ENCODE measurements around the gene ATP9B. TPM values are rescaled to one million over a fixed set of nuclear protein-coding genes. Genes with fewer than 3 reads are reported as not detected.

Gene ATP9B
- total RNA-seq, 1 donor from 2014 or later: 33.2 TPM

- no peak overlapping the region for H2AFZ ChIP-seq (replicated peaks)
- H3K36me3 ChIP-seq: no peaks in the 10 kb centered on the region
- TF ChIP-seq CTCF (IDR thresholded peaks at IDR 0.05) (no peak), EZH2 (IDR thresholded peaks at IDR 0.05) (no peak), EZH2phosphoT487 (IDR thresholded peaks at IDR 0.05) (no peak)
- no peaks in the 10 kb centered on the region for H3K4me1 ChIP-seq
- no peaks in the 10 kb centered on the region for H3F3A ChIP-seq (ENCODE audit: low read depth)
- no peak overlapping the region for H3K4me2 ChIP-seq
- no peak for DNase-seq (ENCODE audit: low spot score)
- no peaks in the 10 kb centered on the region for H3K79me2 ChIP-seq (ENCODE audit: low read depth)
- Mint-ChIP-seq H3K27me3 (ENCODE audit: insufficient read depth, low read depth) (peaks cover 2% of the 10 kb centered on the region), H3K36me3 (no peaks in the 10 kb centered on the region), H3K4me1 (no peaks in the 10 kb centered on the region), H3K4me3 (no peak overlapping the region), H3K27ac (no peak overlapping the region), H3K9me3 (peaks cover 4% of the 10 kb centered on the region)
- H3K9ac ChIP-seq: no peak overlapping the region
- no peaks in the 10 kb centered on the region for H3K27me3 ChIP-seq
- H3K9me3 ChIP-seq (ENCODE audit: low read depth): no peaks in the 10 kb centered on the region
- H3K27ac ChIP-seq: no peak overlapping the region
- H4K20me1 ChIP-seq (ENCODE audit: low read depth): no peaks in the 10 kb centered on the region
- H3K4me3 ChIP-seq: no peak overlapping the region
Observed at GRCh38 chr18:79058007-79058406, 11.2 kb upstream of the ATP9B start.

- Histone ChIP-seq H3K79me2 (ENCODE audit: low read depth) (no peaks in the 10 kb centered on the region), H3K9ac (no peak overlapping the region), H3K4me1 (no peaks in the 10 kb centered on the region), H3K27ac (no peak overlapping the region), H3K9me3 (ENCODE audit: low read depth) (no peaks in the 10 kb centered on the region), H4K20me1 (ENCODE audit: low read depth) (no peaks in the 10 kb centered on the region), H3K27me3 (peaks cover 7% of the 10 kb centered on the region), H2AFZ (replicated peaks) (no peak overlapping the region), H3K4me2 (no peak overlapping the region), H3K36me3 (no peaks in the 10 kb centered on the region), H3F3A (ENCODE audit: low read depth) (no peaks in the 10 kb centered on the region), H3K4me3 (no peak overlapping the region)
- H3K4me1 Mint-ChIP-seq: no peaks in the 10 kb centered on the region
- H3K27ac Mint-ChIP-seq: no peak overlapping the region
- no peaks in the 10 kb centered on the region for H3K36me3 Mint-ChIP-seq
- peaks cover 4% of the 10 kb centered on the region for H3K9me3 Mint-ChIP-seq
- no peak for DNase-seq (ENCODE audit: low spot score)
- no peak overlapping the region for H3K4me3 Mint-ChIP-seq
- TF ChIP-seq CTCF (IDR thresholded peaks at IDR 0.05): no peak
- no peak for TF ChIP-seq EZH2 (IDR thresholded peaks at IDR 0.05)
- TF ChIP-seq EZH2phosphoT487 (IDR thresholded peaks at IDR 0.05): no peak
- H3K27me3 Mint-ChIP-seq (ENCODE audit: insufficient read depth, low read depth): peaks cover 10% of the 10 kb centered on the region
Observed at GRCh38 chr18:79062806-79063205, 6.4 kb upstream of the ATP9B start.

GRCh38 chr18:79064228-79064627, 5.0 kb upstream of the ATP9B start:
- Histone ChIP-seq H3K9ac (no peak overlapping the region), H3K4me2 (no peak overlapping the region), H3F3A (ENCODE audit: low read depth) (peaks cover 8% of the 10 kb centered on the region), H3K27me3 (peaks cover 7% of the 10 kb centered on the region), H2AFZ (replicated peaks) (no peak overlapping the region), H3K9me3 (ENCODE audit: low read depth) (no peaks in the 10 kb centered on the region), H3K27ac (no peak overlapping the region), H3K36me3 (no peaks in the 10 kb centered on the region), H3K4me3 (no peak overlapping the region), H3K4me1 (no peaks in the 10 kb centered on the region), H3K79me2 (ENCODE audit: low read depth) (no peaks in the 10 kb centered on the region), H4K20me1 (ENCODE audit: low read depth) (no peaks in the 10 kb centered on the region)
- Mint-ChIP-seq H3K9me3 (peaks cover 8% of the 10 kb centered on the region), H3K27me3 (ENCODE audit: insufficient read depth, low read depth) (peaks cover 10% of the 10 kb centered on the region), H3K27ac (no peak overlapping the region), H3K4me1 (no peaks in the 10 kb centered on the region), H3K36me3 (no peaks in the 10 kb centered on the region), H3K4me3 (no peak overlapping the region)
- no peak for TF ChIP-seq CTCF (IDR thresholded peaks at IDR 0.05)
- DNase-seq (ENCODE audit: low spot score): no peak

- Histone ChIP-seq H3K79me2 (ENCODE audit: low read depth) (peaks cover 12% of the 10 kb centered on the region), H3K36me3 (no peaks in the 10 kb centered on the region), H2AFZ (replicated peaks) (no peak overlapping the region), H4K20me1 (ENCODE audit: low read depth) (no peaks in the 10 kb centered on the region), H3K27ac (no peak overlapping the region), H3F3A (ENCODE audit: low read depth) (peaks cover 8% of the 10 kb centered on the region), H3K4me1 (peaks cover 7% of the 10 kb centered on the region), H3K9me3 (ENCODE audit: low read depth) (no peaks in the 10 kb centered on the region), H3K27me3 (peaks cover 7% of the 10 kb centered on the region), H3K4me3 (no peak overlapping the region), H3K9ac (no peak overlapping the region), H3K4me2 (no peak overlapping the region)
- H3K4me1 Mint-ChIP-seq: peaks cover 5% of the 10 kb centered on the region
- TF ChIP-seq CTCF (IDR thresholded peaks at IDR 0.05) (no peak), EZH2 (IDR thresholded peaks at IDR 0.05) (no peak), EZH2phosphoT487 (IDR thresholded peaks at IDR 0.05) (no peak)
- peaks cover 11% of the 10 kb centered on the region for H3K9me3 Mint-ChIP-seq
- H3K36me3 Mint-ChIP-seq: no peaks in the 10 kb centered on the region
- DNase-seq (ENCODE audit: low spot score): no peak
- no peak overlapping the region for H3K27ac Mint-ChIP-seq
- peak overlapping the region; percentile 12 for H3K4me3 Mint-ChIP-seq
- H3K27me3 Mint-ChIP-seq (ENCODE audit: insufficient read depth, low read depth): peaks cover 8% of the 10 kb centered on the region
Observed at GRCh38 chr18:79065802-79066201, 3.4 kb upstream of the ATP9B start.
